Astrocyte (in vitro differentiated cells and primary cell): ENCODE data around the gene HTR1D.

Experiments used
- EZH2 ChIP-seq: IDR thresholded peaks from 2 replicates; pipeline ENCODE4 v1.6.1; 2012; ENCODE audit warnings: mild to moderate bottlenecking, low read length, inconsistent platforms; ENCODE audit not compliant: insufficient read depth
- TF ChIP-seq, protein P1 (sequence below): IDR thresholded peaks from 2 replicates; pipeline ENCODE4 v1.5.1; 2011; ENCODE audit warnings: low read depth, mild to moderate bottlenecking, inconsistent platforms, low read length, moderate library complexity; ENCODE audit not compliant: insufficient read depth

DNA sequence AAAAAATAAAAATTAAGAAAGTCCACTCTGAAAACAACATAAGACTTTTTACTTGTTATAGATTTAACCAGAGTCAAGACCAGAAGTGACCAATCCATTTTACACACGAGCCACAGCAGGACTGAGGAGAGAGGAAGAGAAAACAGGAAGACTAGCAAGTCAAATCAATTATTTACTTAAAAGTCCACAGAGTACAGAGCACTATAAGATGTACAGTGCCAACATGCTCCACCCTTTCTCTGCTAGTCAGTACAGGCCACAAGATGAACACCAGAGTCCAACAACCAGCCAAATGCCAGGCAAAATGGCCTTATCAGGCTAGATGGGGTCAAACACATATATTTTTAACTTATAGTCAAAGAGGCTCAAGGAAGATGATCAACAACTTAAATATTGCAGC lies 68.2 kb downstream of the HTR1D start:
- TF ChIP-seq, protein P1, sequence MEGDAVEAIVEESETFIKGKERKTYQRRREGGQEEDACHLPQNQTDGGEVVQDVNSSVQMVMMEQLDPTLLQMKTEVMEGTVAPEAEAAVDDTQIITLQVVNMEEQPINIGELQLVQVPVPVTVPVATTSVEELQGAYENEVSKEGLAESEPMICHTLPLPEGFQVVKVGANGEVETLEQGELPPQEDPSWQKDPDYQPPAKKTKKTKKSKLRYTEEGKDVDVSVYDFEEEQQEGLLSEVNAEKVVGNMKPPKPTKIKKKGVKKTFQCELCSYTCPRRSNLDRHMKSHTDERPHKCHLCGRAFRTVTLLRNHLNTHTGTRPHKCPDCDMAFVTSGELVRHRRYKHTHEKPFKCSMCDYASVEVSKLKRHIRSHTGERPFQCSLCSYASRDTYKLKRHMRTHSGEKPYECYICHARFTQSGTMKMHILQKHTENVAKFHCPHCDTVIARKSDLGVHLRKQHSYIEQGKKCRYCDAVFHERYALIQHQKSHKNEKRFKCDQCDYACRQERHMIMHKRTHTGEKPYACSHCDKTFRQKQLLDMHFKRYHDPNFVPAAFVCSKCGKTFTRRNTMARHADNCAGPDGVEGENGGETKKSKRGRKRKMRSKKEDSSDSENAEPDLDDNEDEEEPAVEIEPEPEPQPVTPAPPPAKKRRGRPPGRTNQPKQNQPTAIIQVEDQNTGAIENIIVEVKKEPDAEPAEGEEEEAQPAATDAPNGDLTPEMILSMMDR = no peak
- no peak for TF ChIP-seq EZH2
